NB4 (cell line): ENCODE measurements around the gene RPS6KA1.
"Not testable (repeated sequence)": the region's sequence is repeated elsewhere in the genome, so short reads cannot be mapped to it uniquely, and the experiment has no call there.

Experiments
- MAX ChIP-seq: IDR thresholded peaks from 2 replicates; pipeline ENCODE4 v1.6.1; 2011; ENCODE audit warnings: low read depth, low read length
- POLR2A ChIP-seq: IDR thresholded peaks from 2 replicates; pipeline ENCODE4 v1.6.1; 2011; ENCODE audit warnings: mild to moderate bottlenecking; ENCODE audit not compliant: insufficient read length; ENCODE audit errors: extremely low read depth
- TF ChIP-seq, protein P1 (sequence below): IDR thresholded peaks from one replicate; pipeline ENCODE4 v1.5.1; 2012; ENCODE audit warnings: low read depth, low read length

- TF ChIP-seq POLR2A, MAX: not testable (repeated sequence)
- TF ChIP-seq, protein P1, sequence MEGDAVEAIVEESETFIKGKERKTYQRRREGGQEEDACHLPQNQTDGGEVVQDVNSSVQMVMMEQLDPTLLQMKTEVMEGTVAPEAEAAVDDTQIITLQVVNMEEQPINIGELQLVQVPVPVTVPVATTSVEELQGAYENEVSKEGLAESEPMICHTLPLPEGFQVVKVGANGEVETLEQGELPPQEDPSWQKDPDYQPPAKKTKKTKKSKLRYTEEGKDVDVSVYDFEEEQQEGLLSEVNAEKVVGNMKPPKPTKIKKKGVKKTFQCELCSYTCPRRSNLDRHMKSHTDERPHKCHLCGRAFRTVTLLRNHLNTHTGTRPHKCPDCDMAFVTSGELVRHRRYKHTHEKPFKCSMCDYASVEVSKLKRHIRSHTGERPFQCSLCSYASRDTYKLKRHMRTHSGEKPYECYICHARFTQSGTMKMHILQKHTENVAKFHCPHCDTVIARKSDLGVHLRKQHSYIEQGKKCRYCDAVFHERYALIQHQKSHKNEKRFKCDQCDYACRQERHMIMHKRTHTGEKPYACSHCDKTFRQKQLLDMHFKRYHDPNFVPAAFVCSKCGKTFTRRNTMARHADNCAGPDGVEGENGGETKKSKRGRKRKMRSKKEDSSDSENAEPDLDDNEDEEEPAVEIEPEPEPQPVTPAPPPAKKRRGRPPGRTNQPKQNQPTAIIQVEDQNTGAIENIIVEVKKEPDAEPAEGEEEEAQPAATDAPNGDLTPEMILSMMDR, result not testable (repeated sequence)
These were observed 18.9 kb upstream of the RPS6KA1 start for GRCh38 chr1:26510711-26511110.
